KOPT-K1 (cell line): ENCODE data around the gene NKAIN1.
"Not testable (repeated sequence)": the region's sequence is repeated elsewhere in the genome, so short reads cannot be mapped to it uniquely, and the experiment has no call there.

Experiments used
- H3K27ac ChIP-seq: fragments of 200-600 bp; sonication (generic); 2 replicates; pipeline ENCODE4 v1.5.1; 2016; ENCODE audit warnings: antibody characterized with exemption, mild to moderate bottlenecking, low read depth, low read length; ENCODE audit not compliant: poor library complexity, severe bottlenecking
- H3K36me3 ChIP-seq: fragments of 200-600 bp; sonication (generic); 2 replicates; pipeline ENCODE4 v1.5.1; 2017; ENCODE audit warnings: antibody characterized with exemption, mild to moderate bottlenecking, low read length, moderate library complexity; ENCODE audit not compliant: insufficient read depth
- H3K9me3 ChIP-seq: fragments of 200-600 bp; sonication (generic); 2 replicates; pipeline ENCODE4 v1.5.1; 2017; ENCODE audit warnings: antibody characterized with exemption, low read length, mild to moderate bottlenecking; ENCODE audit not compliant: insufficient read depth, poor library complexity, severe bottlenecking

Gene NKAIN1

GRCh38 chr1:31138797-31139521 lies 100.7 kb downstream of the NKAIN1 start:
- not testable (repeated sequence) for H3K9me3 ChIP-seq, H3K27ac ChIP-seq, H3K36me3 ChIP-seq

GRCh38 chr1:31137873-31138272 lies 101.8 kb downstream of the NKAIN1 start:
- H3K36me3 ChIP-seq, H3K9me3 ChIP-seq, H3K27ac ChIP-seq: not testable (repeated sequence)

- Histone ChIP-seq H3K9me3 (no peaks in the 10 kb centered on the region), H3K27ac (no peak overlapping the region), H3K36me3 (no peaks in the 10 kb centered on the region)
Observed at GRCh38 chr1:31135973-31136600, 103.6 kb downstream of the NKAIN1 start.

- Histone ChIP-seq H3K9me3 (no peaks in the 10 kb centered on the region), H3K36me3 (no peaks in the 10 kb centered on the region), H3K27ac (no peak overlapping the region)
Observed at GRCh38 chr1:31133368-31133767, 106.3 kb downstream of the NKAIN1 start.
